H1 (cell line): ENCODE data around the gene CPHXL2. TPM values are rescaled to one million over a fixed set of nuclear protein-coding genes. Genes with fewer than 3 reads are reported as not detected.

Experiments used
- CTCF ChIA-PET: fragments of 300-600 bp; sonication (Branson Sonifier 250); formaldehyde crosslinking; loops from one replicate; lab custom pipeline; 2021; ENCODE audit not compliant: partially characterized antibody; lab: Charles Lee
- POLR2A ChIA-PET: fragments of 300-600 bp; sonication (Branson Sonifier 250); formaldehyde crosslinking; loops from one replicate; lab custom pipeline; 2021; ENCODE audit warnings: inconsistent platforms; ENCODE audit not compliant: partially characterized antibody; lab: Charles Lee
- DNase-seq, 2 experiments: peaks; one replicate each; pipeline versions ENCODE4 v3.0.0 to v3.0.0-alpha.2; 2010 to 2022; ENCODE audit warnings: low spot score in 2 of 2, low read depth in 1 of 2, mixed read lengths in 1 of 2
- FAIRE-seq: peaks from 2 replicates; lab custom pipeline; 2011; peaks lifted over from hg19 to GRCh38; lab: Jason Lieb, UNC
- H2AFZ ChIP-seq: 2 replicates; pipeline ENCODE4 v1.8.1; 2012; ENCODE audit warnings: low read length, inconsistent platforms
- H2AK5ac ChIP-seq: 2 replicates; pipeline ENCODE4 v1.6.1; 2013; ENCODE audit warnings: low read depth, low read length
- H2BK120ac ChIP-seq: replicated peaks from 2 replicates; pipeline ENCODE3; 2013; ENCODE audit warnings: low read depth, low read length, inconsistent platforms
- H2BK12ac ChIP-seq: 2 replicates; pipeline ENCODE4 v1.6.1; 2013; ENCODE audit warnings: low read depth, low read length
- H2BK15ac ChIP-seq: 2 replicates; pipeline ENCODE4 v1.6.1; 2013; ENCODE audit warnings: low read length
- H2BK20ac ChIP-seq: 2 replicates; pipeline ENCODE4 v1.6.1; 2013; ENCODE audit warnings: low read length
- H2BK5ac ChIP-seq: 2 replicates; pipeline ENCODE4 v1.6.1; 2013; ENCODE audit warnings: low read depth, low read length
- H3K14ac ChIP-seq: 2 replicates; pipeline ENCODE4 v1.6.1; 2013; ENCODE audit warnings: inconsistent platforms; ENCODE audit not compliant: insufficient read length
- H3K18ac ChIP-seq: 2 replicates; pipeline ENCODE4 v1.6.1; 2013; ENCODE audit warnings: low read length; ENCODE audit errors: extremely low read depth
- H3K23ac ChIP-seq: 2 replicates; pipeline ENCODE4 v1.6.1; 2013; ENCODE audit warnings: inconsistent platforms; ENCODE audit not compliant: insufficient read length
- H3K23me2 ChIP-seq: 2 replicates; pipeline ENCODE4 v1.6.1; 2013; ENCODE audit warnings: low read depth, low read length
- H3K27ac ChIP-seq: 2 replicates; pipeline ENCODE4 v1.6.1; 2011; ENCODE audit warnings: low read depth, low read length, inconsistent platforms
- H3K27me3 ChIP-seq, 4 experiments: replicated peaks in 1 of 4; 1 replicate in 1 of 4; 2 replicates in 3 of 4; pipeline versions ENCODE4 v1.6.1 to v1.8.1; 2011 to 2013; ENCODE audit warnings: low read length in 3 of 4, mild to moderate bottlenecking in 3 of 4, inconsistent platforms in 2 of 4, mixed read lengths in 2 of 4, moderate library complexity in 1 of 4; ENCODE audit not compliant: control insufficient read depth in 3 of 4, insufficient read depth in 3 of 4; ENCODE audit errors: extremely low read depth in 1 of 4
- H3K36me3 ChIP-seq, 4 experiments: 2 replicates each; pipeline versions ENCODE4 v1.6.1 to v1.8.1; 2011 to 2013; ENCODE audit warnings: mild to moderate bottlenecking in 4 of 4, low read length in 3 of 4, moderate library complexity in 2 of 4, control low read depth in 1 of 4, inconsistent platforms in 1 of 4; ENCODE audit not compliant: insufficient read depth in 4 of 4, control insufficient read depth in 2 of 4
- H3K4ac ChIP-seq: replicated peaks from 2 replicates; pipeline ENCODE3; 2013; ENCODE audit warnings: low read length, low read depth, mixed read lengths, inconsistent platforms; ENCODE audit not compliant: insufficient read length
- H3K4me1 ChIP-seq, 4 experiments: replicated peaks in 1 of 4; 1 replicate in 1 of 4; 2 replicates in 3 of 4; pipeline versions ENCODE4 v1.6.1 to v1.8.1; 2011 to 2013; ENCODE audit warnings: low read length in 3 of 4, inconsistent platforms in 2 of 4, mixed read lengths in 1 of 4; ENCODE audit not compliant: insufficient read depth in 4 of 4, control insufficient read depth in 3 of 4
- H3K4me2 ChIP-seq, 2 experiments: 2 replicates each; pipeline versions ENCODE4 v1.6.1 to v1.8.1; 2011 to 2013; ENCODE audit warnings: low read depth in 2 of 2, low read length in 2 of 2, control low read depth in 1 of 2, inconsistent platforms in 1 of 2, mild to moderate bottlenecking in 1 of 2; ENCODE audit not compliant: insufficient read depth in 1 of 2
- H3K4me3 ChIP-seq, 4 experiments: fragments of 200-600, 300-600 bp in 1 of 4; sonication (generic), shearing (Covaris generic), sonication (Bioruptor Twin) in 1 of 4; 2 replicates each; pipeline versions ENCODE4 v1.5.1 to v1.8.1; 2011 to 2016; ENCODE audit warnings: low read length in 4 of 4, low read depth in 3 of 4, control low read depth in 2 of 4, inconsistent platforms in 2 of 4, mild to moderate bottlenecking in 2 of 4, mixed read lengths in 1 of 4, moderate library complexity in 1 of 4; ENCODE audit not compliant: insufficient read depth in 2 of 4; ENCODE audit errors: extremely low read depth in 1 of 4
- H3K56ac ChIP-seq: replicated peaks from 2 replicates; pipeline ENCODE3; 2013; ENCODE audit warnings: low read depth, mild to moderate bottlenecking, mixed read lengths, low read length, inconsistent platforms; ENCODE audit not compliant: insufficient read length
- H3K79me1 ChIP-seq: 2 replicates; pipeline ENCODE4 v1.6.1; 2013; ENCODE audit warnings: low read depth, low read length, control low read depth
- H3K79me2 ChIP-seq, 2 experiments: 2 replicates each; pipeline versions ENCODE4 v1.6.1 to v1.8.1; 2012 to 2013; ENCODE audit warnings: low read length in 2 of 2, mild to moderate bottlenecking in 2 of 2, inconsistent platforms in 1 of 2; ENCODE audit not compliant: insufficient read depth in 2 of 2, control insufficient read depth in 1 of 2
- H3K9ac ChIP-seq, 4 experiments: replicated peaks in 1 of 4; 1 replicate in 1 of 4; 2 replicates in 3 of 4; pipeline versions ENCODE4 v1.6.1 to v1.8.1; 2011 to 2013; ENCODE audit warnings: low read depth in 3 of 4, low read length in 3 of 4, control low read depth in 2 of 4, mild to moderate bottlenecking in 2 of 4, moderate library complexity in 2 of 4, inconsistent platforms in 1 of 4; ENCODE audit errors: extremely low read depth in 1 of 4
- H3K9me3 ChIP-seq, 2 experiments: 2 replicates each; pipeline versions ENCODE4 v1.6.1 to v1.8.1; 2012 to 2013; ENCODE audit warnings: mild to moderate bottlenecking in 2 of 2, moderate library complexity in 2 of 2, control low read depth in 1 of 2, inconsistent platforms in 1 of 2, low read depth in 1 of 2, low read length in 1 of 2, mixed read lengths in 1 of 2; ENCODE audit not compliant: insufficient read depth in 2 of 2
- H4K20me1 ChIP-seq, 2 experiments: replicated peaks in 1 of 2; 2 replicates each; pipeline versions ENCODE3 to v1.8.1; 2011 to 2013; ENCODE audit warnings: inconsistent platforms in 2 of 2, low read length in 2 of 2, mild to moderate bottlenecking in 1 of 2; ENCODE audit not compliant: insufficient read depth in 2 of 2, control insufficient read depth in 1 of 2
- H4K5ac ChIP-seq: 2 replicates; pipeline ENCODE4 v1.6.1; 2013; ENCODE audit warnings: low read length, low read depth, mixed read lengths, inconsistent platforms; ENCODE audit not compliant: insufficient read length
- H4K8ac ChIP-seq: 2 replicates; pipeline ENCODE4 v1.8.0; 2013; ENCODE audit warnings: mild to moderate bottlenecking, moderate library complexity, low read length, inconsistent platforms; ENCODE audit not compliant: insufficient read depth; ENCODE audit errors: extremely low read depth
- H4K91ac ChIP-seq: replicated peaks from 2 replicates; pipeline ENCODE3; 2013; ENCODE audit warnings: low read length, mixed read lengths, inconsistent platforms; ENCODE audit not compliant: insufficient read length
- BACH1 ChIP-seq: IDR thresholded peaks from 2 replicates; pipeline ENCODE4 v1.6.1; 2012; ENCODE audit warnings: low read length, improper control_type of control experiment
- HDAC6 ChIP-seq: IDR thresholded peaks from one replicate; pipeline ENCODE4 v1.7.1; 2012; ENCODE audit warnings: low read depth, mild to moderate bottlenecking, inconsistent platforms, low read length, moderate library complexity
- POLR2A ChIP-seq, 2 experiments: IDR thresholded peaks; 1 replicate in 1 of 2; 2 replicates in 1 of 2; pipeline ENCODE4 v1.6.1; 2011; ENCODE audit warnings: low read depth in 2 of 2, low read length in 2 of 2, mild to moderate bottlenecking in 2 of 2; ENCODE audit errors: control extremely low read depth in 1 of 2
- RFX5 ChIP-seq: IDR thresholded peaks from 2 replicates; pipeline ENCODE4 v1.6.1; 2011; ENCODE audit warnings: low read depth, low read length, improper control_type of control experiment, borderline replicate concordance
- WGBS, 2 experiments: shearing (Covaris generic) in 1 of 2; methylation state at CpG; one replicate each; pipeline versions ENCODE4 v1.1.6 to v1.1.7; 2013 to 2015; ENCODE audit warnings: low lambda C conversion rate in 2 of 2, mixed read lengths in 2 of 2, inconsistent platforms in 1 of 2, low coverage in 1 of 2, missing lambda C conversion rate in 1 of 2; ENCODE audit not compliant: insufficient replicate concordance in 2 of 2, insufficient coverage in 1 of 2, insufficient read length in 1 of 2; ENCODE audit errors: extremely low coverage in 1 of 2, missing lambda C conversion rate in 1 of 2; 5-methylcytosine and 5-hydroxymethylcytosine counted together
- polyA plus RNA-seq, 7 experiments: library from polyadenylated mRNA; depleted of rRNA in 3 of 7; stranded (reverse) in 5 of 7; unstranded in 2 of 7; fragments of >200 nt in 5 of 7; fragments of 200-250 nt in 2 of 7; gene quantifications; 1 replicate in 5 of 7; 2 replicates in 1 of 7; 4 replicates in 1 of 7; pipeline versions ENCODE4 v1.2.1 to v1.2.3, GENCODE V29; 2011 to 2013; ENCODE audit warnings: missing spikeins in 2 of 7, mixed read lengths in 2 of 7
- total RNA-seq: library from RNA; stranded (reverse); fragmentation: NEBNext Ultra II Directional; extraction: Animal tissue kit (Norgen Biotek cat#: 25700); gene quantifications from 2 replicates; pipeline ENCODE4 v1.2.1, GENCODE V29; 2021

Gene CPHXL2
- total and polyA plus RNA-seq, 2 of the 8 experiments (the other 6 are each of a cell fraction or from before 2014, with no cell fraction given) = not detected

- H3K9ac ChIP-seq = no peak overlapping the region
- DNase-seq (no peak), FAIRE-seq (no peak)
- H3K4me1 ChIP-seq = no peaks in the 10 kb centered on the region
- no peaks in the 10 kb centered on the region for H4K20me1 ChIP-seq
- peaks cover 2% of the 10 kb centered on the region; the same call in 1 of the 2 replicates for H3K23me2 ChIP-seq
- H2BK120ac ChIP-seq = no peak overlapping the region
- H3K56ac ChIP-seq = no peak overlapping the region
- no peak overlapping the region for H4K5ac ChIP-seq
- H2AFZ ChIP-seq = no peak overlapping the region
- H2AK5ac ChIP-seq = no peak overlapping the region
- peaks cover 28 to 29% of the 10 kb centered on the region in 2 experiments for H3K9me3 ChIP-seq
- H2BK12ac ChIP-seq = no peak overlapping the region
- ChIA-PET POLR2A (no interaction called here), CTCF (interaction anchor here (1.1 kb wide), 1 partner anchor 14 kb away, joined by 4 read pairs; no protein-coding TSS in a partner anchor)
- H3K4me3 ChIP-seq = no peak overlapping the region
- H2BK5ac ChIP-seq = no peak overlapping the region
- no peak overlapping the region for H2BK20ac ChIP-seq
- H3K79me1 ChIP-seq = no peaks in the 10 kb centered on the region
- H3K4me2 ChIP-seq = no peak overlapping the region
- H3K36me3 ChIP-seq = no peaks in the 10 kb centered on the region
- no peaks in the 10 kb centered on the region for H3K27me3 ChIP-seq
- H2BK15ac ChIP-seq = no peak overlapping the region
- no peak overlapping the region for H4K8ac ChIP-seq
- H3K18ac ChIP-seq = no peak overlapping the region
- H4K91ac ChIP-seq = no peak overlapping the region
- H3K79me2 ChIP-seq = no peaks in the 10 kb centered on the region
- H3K14ac ChIP-seq = no peak overlapping the region
- 90% methylated on average over 14 of the region's 14 CpGs; no CpG with 5 or more reads in 1 of the 2 experiments for WGBS, 2 experiments
- H3K27ac ChIP-seq = no peak overlapping the region
- H3K4ac ChIP-seq = no peak overlapping the region
- no peak overlapping the region for H3K23ac ChIP-seq
- TF ChIP-seq RFX5 = no peak
- TF ChIP-seq HDAC6 = no peak
- TF ChIP-seq POLR2A (IDR thresholded peaks at IDR 0.05; ENCODE audit: control extremely low read depth in 1 of 2, low read depth in 2 of 2, low read length in 2 of 2) = no peak
- no peak for TF ChIP-seq BACH1
Measured at GRCh38 chr16:75682308-75682707, 5.5 kb upstream of the CPHXL2 start.
